Neural cell (in vitro differentiated cells): ENCODE results near the gene LDLRAD2. TPM values are rescaled to one million over a fixed set of nuclear protein-coding genes. Genes with fewer than 3 reads are reported as not detected.

Experiments
- H2AFZ ChIP-seq: fragments of 200-600, 300-800 bp; sonication (generic), shearing (Covaris generic); 2 replicates; pipeline ENCODE4 v1.6.0; 2014; ENCODE audit warnings: low read depth, mild to moderate bottlenecking, antibody characterized with exemption, low read length, moderate library complexity
- H3F3A ChIP-seq: fragments of 200-600 bp; shearing (Covaris generic); 2 replicates; pipeline ENCODE4 v1.6.1; 2016; ENCODE audit warnings: mild to moderate bottlenecking, moderate library complexity, mixed read lengths, antibody characterized with exemption, low read length; ENCODE audit not compliant: insufficient read depth, poor library complexity, severe bottlenecking
- H3K27ac ChIP-seq: fragments of 200-600, 300-800 bp; sonication (generic), shearing (Covaris generic); 2 replicates; pipeline ENCODE4 v1.5.1; 2014; ENCODE audit warnings: mild to moderate bottlenecking, low read length, moderate library complexity
- H3K27me3 ChIP-seq: fragments of 300-800, 200-600 bp; sonication (generic), shearing (Covaris generic); 2 replicates; pipeline ENCODE4 v1.6.0; 2014; ENCODE audit warnings: mild to moderate bottlenecking, low read depth, low read length, moderate library complexity; ENCODE audit not compliant: insufficient read depth
- H3K36me3 ChIP-seq: fragments of 300-800, 200-600 bp; sonication (generic), shearing (Covaris generic); 2 replicates; pipeline ENCODE4 v1.5.1; 2014; ENCODE audit warnings: mild to moderate bottlenecking, antibody characterized with exemption, low read length, moderate library complexity; ENCODE audit not compliant: insufficient read depth
- H3K4me2 ChIP-seq: fragments of 300-800, 200-600 bp; sonication (generic), shearing (Covaris generic); 2 replicates; pipeline ENCODE4 v1.6.0; 2014; ENCODE audit warnings: mild to moderate bottlenecking, low read length
- H3K4me3 ChIP-seq: fragments of 300-800, 200-600 bp; sonication (generic), shearing (Covaris generic); 2 replicates; pipeline ENCODE4 v1.5.1; 2014; ENCODE audit warnings: mild to moderate bottlenecking, low read length, moderate library complexity
- H3K79me2 ChIP-seq: fragments of 200-600 bp; shearing (Covaris generic); replicated peaks from 2 replicates; pipeline ENCODE4 v1.6.0; 2014; ENCODE audit warnings: mild to moderate bottlenecking, low read length, moderate library complexity; ENCODE audit not compliant: insufficient read depth
- H3K9ac ChIP-seq: fragments of 300-800, 200-600 bp; sonication (generic), shearing (Covaris generic); 2 replicates; pipeline ENCODE4 v1.6.1; 2016; ENCODE audit warnings: mild to moderate bottlenecking, low read length, mixed read lengths
- H3K9me2 ChIP-seq: fragments of 200-600 bp; shearing (Covaris generic); 2 replicates; pipeline ENCODE4 v1.6.1; 2016; ENCODE audit warnings: mild to moderate bottlenecking, low read length, mixed read lengths; ENCODE audit not compliant: insufficient read depth
- H3K9me3 ChIP-seq: fragments of 200-600, 300-800 bp; sonication (generic), shearing (Covaris generic); 2 replicates; pipeline ENCODE4 v1.6.1; 2016; ENCODE audit warnings: mild to moderate bottlenecking, mixed run types, low read length, moderate library complexity, mixed read lengths
- H4K20me1 ChIP-seq: fragments of 200-600 bp; shearing (Covaris generic); 2 replicates; pipeline ENCODE4 v1.6.1; 2016; ENCODE audit warnings: mild to moderate bottlenecking, mixed run types; ENCODE audit not compliant: insufficient read depth
- CTCF ChIP-seq: fragments of 450-650 bp; IDR thresholded peaks from 2 replicates; pipeline ENCODE4 v1.5.1; 2014; ENCODE audit warnings: antibody characterized with exemption, mild to moderate bottlenecking, moderate library complexity; ENCODE audit not compliant: poor library complexity, severe bottlenecking
- EP300 ChIP-seq: fragments of 450-650 bp; conservative IDR thresholded peaks from 2 replicates; pipeline ENCODE4 v1.6.1; 2014; ENCODE audit warnings: antibody characterized with exemption, mild to moderate bottlenecking, moderate library complexity; ENCODE audit not compliant: poor library complexity, severe bottlenecking
- EZH2 ChIP-seq: fragments of 200-600, 300-800 bp; shearing (Covaris generic), sonication (generic); IDR thresholded peaks from 2 replicates; pipeline ENCODE4 v1.6.1; 2014; ENCODE audit warnings: antibody characterized with exemption, low read length, borderline replicate concordance, mild to moderate bottlenecking; ENCODE audit not compliant: insufficient read depth, poor library complexity, severe bottlenecking
- MXI1 ChIP-seq: fragments of 450-650 bp; conservative IDR thresholded peaks from 2 replicates; pipeline ENCODE4 v1.6.1; 2014; ENCODE audit warnings: antibody characterized with exemption, mild to moderate bottlenecking; ENCODE audit not compliant: poor library complexity, severe bottlenecking
- POLR2AphosphoS5 ChIP-seq: IDR thresholded peaks from 2 replicates; pipeline ENCODE4 v1.6.1; 2012
- RAD21 ChIP-seq: fragments of 450-650 bp; conservative IDR thresholded peaks from 2 replicates; pipeline ENCODE4 v1.6.1; 2014; ENCODE audit warnings: antibody characterized with exemption, mild to moderate bottlenecking, moderate library complexity
- SMC3 ChIP-seq: fragments of 450-650 bp; conservative IDR thresholded peaks from 2 replicates; pipeline ENCODE4 v1.6.1; 2014; ENCODE audit warnings: antibody characterized with exemption, mild to moderate bottlenecking, moderate library complexity; ENCODE audit not compliant: poor library complexity
- TAF1 ChIP-seq: IDR thresholded peaks from 2 replicates; pipeline ENCODE4 v1.6.1; 2012; ENCODE audit warnings: low read depth
- polyA plus RNA-seq: library from polyadenylated mRNA; depleted of rRNA; stranded (reverse); fragments of >200 nt; gene quantifications from 2 replicates; pipeline ENCODE4 v1.2.3, GENCODE V29; 2014
- TF ChIP-seq, protein P1 (sequence below): IDR thresholded peaks from 2 replicates; pipeline ENCODE4 v1.6.1; 2012; ENCODE audit warnings: borderline replicate concordance

Gene LDLRAD2
- polyA plus RNA-seq, 1 donor from 2014 or later, result not detected

DNA sequence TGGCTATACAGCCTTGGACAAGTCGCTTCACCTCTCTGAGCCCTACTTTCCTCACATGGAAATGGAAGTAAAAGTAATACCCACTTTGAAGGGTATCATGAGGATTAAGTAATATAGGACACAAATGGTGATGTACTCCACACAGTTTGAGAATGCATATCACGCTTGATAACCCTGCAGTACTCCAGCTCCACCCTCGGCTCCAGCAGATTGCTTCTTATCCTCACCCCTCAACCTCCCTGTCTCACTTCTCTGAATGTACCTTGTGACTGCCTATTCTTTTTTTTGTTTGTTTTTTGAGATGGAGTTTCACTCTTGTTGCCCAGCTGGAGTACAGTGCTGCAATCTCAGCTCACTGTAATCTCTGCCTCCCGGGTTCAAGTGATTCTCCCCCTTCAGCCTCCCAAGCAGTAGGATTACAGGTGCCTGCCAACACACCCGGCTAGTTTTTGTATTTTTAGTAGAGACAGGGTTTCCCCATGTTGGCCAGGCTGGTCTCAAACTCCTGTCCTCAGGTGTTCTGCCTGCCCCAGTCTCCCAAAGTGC, 55.5 kb downstream of the LDLRAD2 start:
- no peak overlapping the region for H3K9ac ChIP-seq
- H3K9me2 ChIP-seq, result no peaks in the 10 kb centered on the region
- H3K79me2 ChIP-seq, result no peaks in the 10 kb centered on the region
- TF ChIP-seq, protein P1, sequence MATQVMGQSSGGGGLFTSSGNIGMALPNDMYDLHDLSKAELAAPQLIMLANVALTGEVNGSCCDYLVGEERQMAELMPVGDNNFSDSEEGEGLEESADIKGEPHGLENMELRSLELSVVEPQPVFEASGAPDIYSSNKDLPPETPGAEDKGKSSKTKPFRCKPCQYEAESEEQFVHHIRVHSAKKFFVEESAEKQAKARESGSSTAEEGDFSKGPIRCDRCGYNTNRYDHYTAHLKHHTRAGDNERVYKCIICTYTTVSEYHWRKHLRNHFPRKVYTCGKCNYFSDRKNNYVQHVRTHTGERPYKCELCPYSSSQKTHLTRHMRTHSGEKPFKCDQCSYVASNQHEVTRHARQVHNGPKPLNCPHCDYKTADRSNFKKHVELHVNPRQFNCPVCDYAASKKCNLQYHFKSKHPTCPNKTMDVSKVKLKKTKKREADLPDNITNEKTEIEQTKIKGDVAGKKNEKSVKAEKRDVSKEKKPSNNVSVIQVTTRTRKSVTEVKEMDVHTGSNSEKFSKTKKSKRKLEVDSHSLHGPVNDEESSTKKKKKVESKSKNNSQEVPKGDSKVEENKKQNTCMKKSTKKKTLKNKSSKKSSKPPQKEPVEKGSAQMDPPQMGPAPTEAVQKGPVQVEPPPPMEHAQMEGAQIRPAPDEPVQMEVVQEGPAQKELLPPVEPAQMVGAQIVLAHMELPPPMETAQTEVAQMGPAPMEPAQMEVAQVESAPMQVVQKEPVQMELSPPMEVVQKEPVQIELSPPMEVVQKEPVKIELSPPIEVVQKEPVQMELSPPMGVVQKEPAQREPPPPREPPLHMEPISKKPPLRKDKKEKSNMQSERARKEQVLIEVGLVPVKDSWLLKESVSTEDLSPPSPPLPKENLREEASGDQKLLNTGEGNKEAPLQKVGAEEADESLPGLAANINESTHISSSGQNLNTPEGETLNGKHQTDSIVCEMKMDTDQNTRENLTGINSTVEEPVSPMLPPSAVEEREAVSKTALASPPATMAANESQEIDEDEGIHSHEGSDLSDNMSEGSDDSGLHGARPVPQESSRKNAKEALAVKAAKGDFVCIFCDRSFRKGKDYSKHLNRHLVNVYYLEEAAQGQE, result no peak
- TF ChIP-seq CTCF (no peak), MXI1 (no peak), TAF1 (no peak), POLR2AphosphoS5 (no peak), EP300 (no peak), EZH2 (no peak), RAD21 (no peak), SMC3 (no peak)
- no peaks in the 10 kb centered on the region for H4K20me1 ChIP-seq
- no peak overlapping the region for H3K4me3 ChIP-seq
- no peak overlapping the region for H2AFZ ChIP-seq
- H3K36me3 ChIP-seq, result no peaks in the 10 kb centered on the region
- H3K27ac ChIP-seq, result no peak overlapping the region
- no peaks in the 10 kb centered on the region for H3F3A ChIP-seq
- H3K4me2 ChIP-seq, result no peak overlapping the region
- H3K9me3 ChIP-seq, result no peaks in the 10 kb centered on the region
- H3K27me3 ChIP-seq, result no peaks in the 10 kb centered on the region

- H3K27me3 ChIP-seq, result no peaks in the 10 kb centered on the region
- no peak overlapping the region for H3K4me3 ChIP-seq
- H3K4me2 ChIP-seq, result no peak overlapping the region
- H3K79me2 ChIP-seq, result no peaks in the 10 kb centered on the region
- H3F3A ChIP-seq, result no peaks in the 10 kb centered on the region
- no peaks in the 10 kb centered on the region for H3K9me3 ChIP-seq
- H2AFZ ChIP-seq, result no peak overlapping the region
- TF ChIP-seq EZH2, result no peak
- no peak for TF ChIP-seq SMC3
- TF ChIP-seq RAD21, result no peak
- no peak for TF ChIP-seq CTCF
- TF ChIP-seq MXI1, result no peak
- no peak for TF ChIP-seq EP300
- no peak for TF ChIP-seq TAF1
- TF ChIP-seq, protein P1, result no peak
- TF ChIP-seq POLR2AphosphoS5, result no peak
- no peak overlapping the region for H3K9ac ChIP-seq
- no peaks in the 10 kb centered on the region for H4K20me1 ChIP-seq
- H3K27ac ChIP-seq, result no peak overlapping the region
- no peaks in the 10 kb centered on the region for H3K36me3 ChIP-seq
- no peaks in the 10 kb centered on the region for H3K9me2 ChIP-seq
Measured at GRCh38 chr1:21868482-21868881, 56.4 kb downstream of the LDLRAD2 start.
